C4-2B (cell line): ENCODE results near the gene TRPV5.

Experiments
- H3K27ac ChIP-seq: fragments of 450-650 bp; 2 replicates; pipeline ENCODE4 v1.5.1; 2017
- CTCF ChIP-seq: fragments of 450-650 bp; conservative IDR thresholded peaks from 2 replicates; pipeline ENCODE4 v1.5.1; 2017; ENCODE audit warnings: mild to moderate bottlenecking
- ZFX ChIP-seq: fragments of 450-650 bp; IDR thresholded peaks from 2 replicates; pipeline ENCODE4 v1.6.1; 2017

TRPV5 gene

GRCh38 chr7:142916508-142916907 lies 17.0 kb downstream of the TRPV5 start:
- H3K27ac ChIP-seq = no peak overlapping the region
- TF ChIP-seq ZFX (no peak), CTCF (no peak)

GRCh38 chr7:142915315-142915714 lies 18.2 kb downstream of the TRPV5 start:
- peak overlapping the region; percentile 58; the same call in 1 of the 2 replicates for H3K27ac ChIP-seq
- TF ChIP-seq CTCF = no peak
- no peak for TF ChIP-seq ZFX

- H3K27ac ChIP-seq = peak overlapping the region; percentile 58
- TF ChIP-seq CTCF (no peak), ZFX (no peak)
These were observed 19.4 kb downstream of the TRPV5 start for GRCh38 chr7:142914121-142914520.

- TF ChIP-seq ZFX = no peak
- TF ChIP-seq CTCF = no peak
- peak overlapping the region; percentile 58 for H3K27ac ChIP-seq
These were observed 20.0 kb downstream of the TRPV5 start for GRCh38 chr7:142913566-142913965.

- no peak overlapping the region; the same call in 1 of the 2 replicates for H3K27ac ChIP-seq
- TF ChIP-seq ZFX = no peak
- no peak for TF ChIP-seq CTCF
These were observed 20.5 kb downstream of the TRPV5 start for GRCh38 chr7:142913051-142913450.

- TF ChIP-seq CTCF (no peak), ZFX (no peak)
- no peak overlapping the region for H3K27ac ChIP-seq
These were observed 23.1 kb downstream of the TRPV5 start for GRCh38 chr7:142910481-142910880.

- no peak; the same call in 1 of the 2 replicates for TF ChIP-seq CTCF
- no peak for TF ChIP-seq ZFX
- no peak overlapping the region for H3K27ac ChIP-seq
These were observed 23.5 kb downstream of the TRPV5 start for GRCh38 chr7:142910031-142910433.
